Measurements from ENCODE around the gene PLCH1. TPM values are rescaled to one million over a fixed set of nuclear protein-coding genes. Genes with fewer than 3 reads are reported as not detected.

Gene PLCH1
- total RNA-seq, 2 donors from 2014 or later: 0.05 TPM; not detected in 1

DNA sequence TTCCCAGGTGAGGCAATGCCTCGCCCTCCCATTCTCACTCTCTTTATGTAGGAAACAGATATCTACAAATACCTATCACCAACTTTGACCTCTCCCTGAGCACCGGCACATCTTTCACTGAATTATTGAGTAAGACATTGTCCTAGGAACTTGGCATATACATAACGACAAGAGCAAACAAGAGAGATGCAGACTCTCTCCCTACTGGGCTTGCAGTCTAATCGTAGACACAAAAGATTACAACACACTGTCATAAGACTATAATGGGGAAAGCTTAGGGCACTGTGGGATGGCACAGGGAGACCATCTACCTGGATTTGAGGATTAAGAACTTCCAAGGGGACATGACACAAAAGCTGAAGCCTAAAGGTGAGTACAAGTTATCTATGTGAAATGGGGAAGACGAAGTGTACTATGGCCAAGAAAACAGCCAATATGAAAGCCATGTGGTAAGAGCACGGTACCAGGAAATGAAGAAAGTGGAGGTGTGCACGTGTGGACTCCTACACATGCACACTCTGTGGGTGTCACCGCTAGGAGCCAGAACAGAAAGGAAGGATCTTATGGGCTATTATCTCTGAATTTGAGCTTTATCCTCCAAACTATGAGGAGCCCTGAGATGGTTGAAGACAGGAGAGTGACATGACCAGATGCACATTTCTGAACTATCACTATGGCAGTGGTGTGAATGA lies 232.6 kb downstream of the PLCH1 start:
- intact Hi-C loops (cut with DNase I): no loop called here
- DNase-seq (ENCODE audit: low spot score): no peak

DNA sequence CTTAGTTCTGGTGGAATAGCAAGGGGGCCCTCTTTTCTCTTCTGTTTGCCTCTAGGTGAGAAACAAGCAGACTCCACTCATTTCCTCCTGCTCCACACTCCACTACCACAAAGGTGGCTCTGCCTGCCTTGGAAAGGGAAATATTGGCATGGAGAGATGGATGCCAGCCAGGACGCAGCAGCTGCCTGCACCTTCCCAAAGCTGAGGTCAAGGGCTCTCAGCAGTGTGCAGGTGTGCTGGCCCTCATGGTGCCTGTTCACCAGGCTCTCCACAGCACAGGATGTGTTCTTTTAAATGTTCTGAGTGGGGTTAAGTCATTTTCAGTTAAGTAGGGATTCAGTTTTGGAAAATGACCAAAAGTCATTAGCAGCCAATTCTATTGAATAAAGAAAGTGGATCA lies 240.2 kb downstream of the PLCH1 start:
- no peak for DNase-seq (ENCODE audit: low spot score)
- intact Hi-C loops (cut with DNase I): no loop called here

DNA sequence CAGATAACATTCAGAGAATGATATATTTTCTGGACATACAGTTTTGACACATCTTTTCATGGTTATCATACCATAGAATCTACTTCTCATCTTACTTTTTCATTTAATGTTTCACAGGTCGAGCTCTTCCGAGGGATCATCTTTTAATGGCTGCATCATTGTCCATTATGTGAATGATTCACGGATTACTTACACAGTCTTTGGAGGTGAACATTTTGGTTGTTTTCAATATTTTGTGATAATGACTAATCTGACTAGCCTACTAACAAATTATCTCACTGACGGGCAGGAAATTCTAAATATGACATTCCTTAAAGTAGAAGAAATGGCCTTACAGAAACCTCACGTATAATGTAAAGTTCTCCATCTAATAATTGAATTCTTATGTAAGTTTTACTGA lies 242.2 kb downstream of the PLCH1 start:
- intact Hi-C loops (cut with DNase I): no loop called here
- no peak for DNase-seq (ENCODE audit: low spot score)

DNA sequence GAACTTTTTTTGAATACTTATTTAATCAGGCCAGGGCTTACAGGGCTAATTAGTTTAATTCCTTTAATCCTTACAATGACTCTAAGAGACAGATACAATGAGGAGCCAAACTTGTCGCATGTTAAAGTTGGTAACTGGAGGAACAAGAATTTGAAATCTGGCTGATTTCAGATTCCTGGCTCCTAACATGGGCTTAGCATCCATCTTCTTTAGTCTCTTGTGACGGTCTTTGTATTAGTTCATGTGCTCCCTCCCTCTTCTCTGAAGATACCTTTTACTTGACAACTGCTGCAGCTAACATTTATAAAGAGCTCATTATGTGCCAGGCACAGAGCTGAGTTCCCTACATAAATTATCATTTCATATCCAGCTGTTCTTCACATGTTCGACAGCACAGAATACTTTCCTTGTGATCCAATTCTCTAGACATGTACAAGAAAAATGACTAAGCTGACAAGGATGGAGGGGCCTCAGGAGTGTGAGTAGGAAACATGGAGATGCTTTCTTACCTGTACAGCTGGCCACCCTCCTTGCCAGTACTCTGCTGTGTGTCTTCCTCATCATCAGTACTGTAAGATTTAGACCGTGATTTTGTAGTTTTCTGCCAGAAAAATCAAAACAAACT lies 244.6 kb downstream of the PLCH1 start:
- intact Hi-C loops (cut with DNase I): no loop called here
- DNase-seq (ENCODE audit: low spot score): no peak

DNA sequence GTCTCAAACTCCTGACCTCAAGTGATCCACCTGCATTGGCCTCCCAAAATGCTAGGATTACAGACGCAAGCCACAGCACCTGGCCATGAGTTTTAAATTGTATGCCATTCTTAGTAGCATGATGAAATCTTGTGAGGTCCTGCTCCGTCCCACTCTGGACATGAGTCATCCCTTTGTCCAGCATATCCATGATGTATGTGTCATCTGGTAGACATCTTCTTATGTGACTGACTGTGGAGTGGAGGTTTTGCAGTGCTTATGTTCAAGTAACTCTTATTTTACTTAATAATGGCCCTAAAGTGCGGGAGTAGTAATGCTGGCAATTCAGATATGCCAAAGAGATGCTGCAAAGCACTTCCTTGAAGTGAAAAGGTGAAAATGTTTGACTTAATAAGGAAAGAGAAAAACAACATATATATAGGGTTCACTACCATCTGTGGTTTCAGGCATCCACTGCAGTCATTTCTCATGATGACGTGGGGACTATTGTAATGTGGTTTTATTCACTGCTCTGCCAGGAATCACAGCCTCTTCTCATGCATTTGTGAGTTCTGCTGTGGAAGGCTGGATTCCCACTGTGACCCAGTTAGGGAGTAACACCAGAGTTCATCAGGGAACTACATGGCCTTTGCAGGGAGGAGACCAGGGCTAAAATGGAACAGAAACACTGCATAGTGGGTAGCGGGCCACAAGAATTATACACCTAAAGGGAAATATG lies 246.8 kb downstream of the PLCH1 start:
- intact Hi-C loops (cut with DNase I): no loop called here
- no peak for DNase-seq (ENCODE audit: low spot score)

DNA sequence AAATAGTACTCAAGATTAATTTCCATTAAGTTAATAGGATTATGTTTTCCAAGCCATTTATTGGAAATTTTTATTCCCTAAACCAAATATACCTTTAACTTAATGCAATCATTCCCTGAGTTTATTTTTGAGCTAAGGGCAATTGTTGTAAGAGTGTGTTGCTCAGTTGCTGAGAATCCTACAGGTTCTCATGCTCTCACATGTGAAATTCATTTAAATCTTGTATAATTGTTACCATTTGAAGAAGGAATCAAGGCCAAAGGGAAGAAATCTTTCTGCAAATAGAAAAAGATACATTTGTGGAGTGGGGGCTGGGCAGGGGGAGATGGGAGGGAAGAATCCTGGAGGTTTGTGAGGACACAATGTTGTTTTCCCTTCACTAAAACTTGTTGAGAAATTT lies 248.7 kb downstream of the PLCH1 start:
- intact Hi-C loops (cut with DNase I): no loop called here
- no peak for DNase-seq (ENCODE audit: low spot score)

DNA sequence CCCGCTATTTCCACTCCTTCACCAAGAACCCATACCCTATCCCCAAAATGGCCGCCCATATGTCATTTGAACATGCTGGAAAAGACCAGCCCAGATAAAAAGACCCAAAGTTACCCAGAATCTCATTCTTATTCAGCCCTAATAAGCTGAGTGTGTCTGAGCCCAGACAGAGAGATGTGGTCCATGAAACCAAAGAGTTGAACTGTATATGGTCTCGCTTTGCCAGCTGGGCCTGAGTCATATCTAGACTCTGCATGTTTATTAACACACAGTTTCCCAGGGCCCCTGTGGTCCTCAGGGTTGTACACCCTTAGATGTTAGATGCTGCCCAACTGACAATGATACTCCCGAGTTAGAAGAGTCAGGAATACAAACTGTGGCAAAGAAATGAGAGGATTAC lies 249.5 kb downstream of the PLCH1 start:
- intact Hi-C loops (cut with DNase I): no loop called here
- DNase-seq (ENCODE audit: low spot score): no peak

DNA sequence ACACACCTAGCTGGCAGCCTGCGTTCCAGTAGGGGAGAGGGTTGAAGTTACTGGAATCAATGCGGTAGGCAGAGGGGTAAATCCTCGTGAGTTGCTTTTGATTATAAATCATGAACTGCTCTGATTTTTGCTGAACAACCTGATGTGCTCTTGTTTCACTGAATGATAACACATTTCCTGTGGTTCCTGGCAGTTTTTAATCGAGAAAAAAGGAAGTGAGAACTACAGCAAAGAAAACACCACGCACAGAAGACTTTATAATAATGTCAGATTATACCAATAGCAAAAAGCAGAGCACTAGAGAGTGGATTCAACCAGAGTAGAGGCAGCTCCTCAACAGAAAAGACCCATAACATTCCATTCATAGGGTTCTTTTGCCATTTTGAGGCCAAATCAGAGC lies 250.5 kb downstream of the PLCH1 start:
- DNase-seq (ENCODE audit: low spot score): no peak
- intact Hi-C loops (cut with DNase I): no loop called here

DNA sequence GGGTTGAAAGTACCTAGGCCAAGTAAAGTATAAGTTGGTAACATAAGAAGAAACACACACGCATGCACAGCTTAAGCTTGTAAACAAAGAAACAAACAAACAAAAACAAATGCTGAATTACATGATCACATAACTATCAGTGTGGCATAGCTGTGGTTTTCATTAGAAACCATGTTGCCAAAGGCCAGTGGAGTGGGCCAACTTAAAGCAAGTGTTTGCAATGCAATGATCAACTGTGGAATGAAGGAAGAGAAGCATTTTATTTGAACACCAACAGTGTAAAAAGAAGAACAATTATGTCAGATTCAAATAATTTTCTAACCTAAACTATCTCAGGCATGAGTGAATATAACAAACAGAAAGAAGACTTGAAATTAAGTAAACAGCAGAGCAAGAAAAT lies 252.0 kb downstream of the PLCH1 start:
- intact Hi-C loops (cut with DNase I): no loop called here
- no peak for DNase-seq (ENCODE audit: low spot score)

DNA sequence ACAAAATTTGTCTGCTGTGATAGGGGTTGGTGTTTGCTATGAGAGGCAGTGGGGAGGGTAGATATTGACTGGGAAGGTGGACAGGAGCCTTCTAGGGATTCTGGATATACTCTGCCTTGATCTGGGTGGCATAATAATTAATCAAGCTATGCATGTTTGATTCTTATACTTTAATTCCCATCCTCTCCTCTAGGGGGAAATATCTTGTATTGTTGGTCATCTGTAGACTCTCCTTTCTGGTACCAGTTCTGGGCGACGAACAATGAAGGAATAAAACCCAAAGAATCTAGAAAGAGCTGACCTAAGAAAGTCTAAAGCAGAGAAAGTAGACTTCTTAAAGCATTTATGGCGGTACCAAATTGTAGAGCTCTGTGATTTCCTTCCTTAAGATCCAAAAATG lies 253.2 kb downstream of the PLCH1 start:
- DNase-seq (ENCODE audit: low spot score): no peak
- intact Hi-C loops (cut with DNase I): no loop called here

DNA sequence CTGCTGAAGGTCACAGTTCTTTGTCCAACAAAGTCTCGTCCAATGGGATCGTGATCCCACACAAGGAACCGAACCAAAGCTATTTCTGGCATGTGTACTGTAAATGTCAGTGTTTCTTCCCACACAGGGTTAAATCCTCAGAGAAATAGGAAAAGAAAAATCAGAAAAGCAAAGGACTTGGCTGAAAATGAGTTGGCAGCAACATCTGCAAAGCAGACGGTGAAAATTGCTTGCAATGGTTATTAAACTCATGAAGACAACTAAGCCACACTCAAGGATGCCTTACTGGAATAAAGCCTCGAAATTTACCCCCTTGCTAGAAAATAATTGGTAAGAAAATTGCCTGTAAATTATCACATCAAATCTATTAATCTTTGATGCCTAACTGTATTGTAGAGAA lies 256.2 kb downstream of the PLCH1 start:
- intact Hi-C loops (cut with DNase I): no loop called here
- no peak for DNase-seq (ENCODE audit: low spot score)

DNA sequence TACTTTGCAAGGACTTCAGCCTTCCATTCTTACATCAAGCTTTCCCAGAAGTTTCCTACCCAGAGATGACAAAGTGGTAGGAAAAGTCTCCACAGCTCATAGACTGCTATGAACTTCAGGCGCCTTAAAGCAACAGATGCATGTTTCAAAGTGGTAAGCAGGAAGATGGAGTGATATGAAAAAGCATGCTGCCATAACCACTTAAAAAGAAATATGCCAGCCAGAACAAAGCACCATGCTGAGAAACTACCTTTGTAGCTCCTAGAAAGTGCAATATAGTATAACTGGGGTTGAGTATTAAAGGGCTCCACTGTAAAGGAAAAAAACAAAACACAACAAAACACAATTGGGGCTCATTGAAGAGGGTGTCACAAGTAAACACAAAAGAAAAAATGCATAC lies 259.0 kb downstream of the PLCH1 start:
- intact Hi-C loops (cut with DNase I): no loop called here
- no peak for DNase-seq (ENCODE audit: low spot score)

DNA sequence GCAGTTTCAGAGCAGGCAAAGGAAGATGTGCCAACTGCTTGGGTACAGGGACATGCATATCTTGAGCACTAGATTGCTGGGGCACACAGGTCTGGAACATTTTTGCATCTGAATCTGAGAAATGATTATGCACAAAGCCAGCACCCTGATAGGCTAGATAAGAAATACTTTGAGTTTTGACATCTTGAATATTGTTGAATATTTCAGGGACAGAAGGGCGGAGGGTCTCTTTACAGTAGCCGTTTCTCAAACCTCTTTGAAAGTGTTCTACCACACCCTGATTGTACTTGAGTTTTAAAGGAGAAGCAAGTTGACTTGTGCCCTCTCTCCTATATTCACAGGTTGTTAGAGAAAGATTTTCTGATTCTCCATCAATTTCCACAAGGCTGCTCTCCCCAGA lies 263.3 kb downstream of the PLCH1 start:
- no peak for DNase-seq (ENCODE audit: low spot score)
- intact Hi-C loops (cut with DNase I): no loop called here

DNA sequence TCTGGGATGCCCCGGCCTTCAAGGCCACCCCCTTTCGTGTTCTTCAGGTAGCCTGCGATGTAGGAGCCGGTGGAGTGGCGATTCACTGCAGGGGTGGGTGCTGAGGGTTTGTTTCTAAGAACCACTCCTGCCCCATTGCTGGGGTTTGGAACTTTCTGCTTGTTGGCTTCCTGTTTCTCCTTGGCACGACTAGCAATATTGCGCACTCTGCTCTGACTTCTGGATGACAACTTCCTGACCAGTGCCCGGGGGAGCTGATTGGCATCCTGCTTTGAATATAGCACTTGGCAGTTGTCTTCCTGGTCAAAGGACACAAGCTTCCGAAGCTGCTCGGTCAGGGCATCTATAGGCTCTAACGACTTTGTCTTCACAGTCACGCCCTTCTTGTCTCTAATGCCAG lies 263.8 kb downstream of the PLCH1 start:
- no peak for DNase-seq (ENCODE audit: low spot score)
- intact Hi-C loops (cut with DNase I): no loop called here

DNA sequence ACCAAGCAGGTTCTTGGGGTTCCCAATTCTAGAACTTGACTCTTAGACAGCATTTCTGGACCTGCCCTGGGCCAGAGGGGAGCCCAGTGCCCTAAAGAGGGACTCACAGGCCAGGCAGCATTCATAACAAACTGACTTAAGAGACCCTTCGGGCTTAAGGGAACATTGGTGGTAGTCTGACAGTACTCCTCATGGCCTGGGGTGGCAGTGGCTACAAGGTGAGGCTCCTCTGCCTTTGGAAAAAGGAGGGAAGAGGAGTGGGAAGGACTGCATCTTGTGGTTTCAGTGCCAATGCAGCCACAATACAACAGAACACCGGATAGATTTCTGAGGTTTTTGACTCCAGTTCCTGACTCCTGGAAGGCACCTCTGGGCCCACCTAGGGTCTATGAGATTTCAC lies 279.2 kb downstream of the PLCH1 start:
- no peak for DNase-seq (ENCODE audit: low spot score)
- intact Hi-C loops (cut with DNase I): no loop called here

DNA sequence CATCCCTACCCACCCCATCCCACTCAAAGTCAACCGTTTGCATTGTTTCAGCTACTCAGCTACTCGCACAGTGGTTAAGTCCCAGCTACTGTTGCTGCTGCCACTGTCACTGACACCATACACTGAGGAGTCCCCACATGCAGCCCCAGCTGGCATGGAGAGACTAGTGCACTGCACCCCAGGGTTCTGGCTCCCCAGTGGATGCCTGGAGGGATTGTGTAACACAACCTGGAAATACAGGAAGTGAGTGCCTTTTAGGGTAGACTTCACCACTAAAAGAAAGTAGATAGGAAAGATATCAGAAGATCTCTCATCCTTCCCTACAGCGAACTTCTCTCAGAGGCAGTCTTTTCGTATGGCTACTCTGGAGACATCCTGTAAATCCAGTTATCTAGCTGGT lies 282.2 kb downstream of the PLCH1 start:
- intact Hi-C loops (cut with DNase I): no loop called here
- no peak for DNase-seq (ENCODE audit: low spot score)

DNA sequence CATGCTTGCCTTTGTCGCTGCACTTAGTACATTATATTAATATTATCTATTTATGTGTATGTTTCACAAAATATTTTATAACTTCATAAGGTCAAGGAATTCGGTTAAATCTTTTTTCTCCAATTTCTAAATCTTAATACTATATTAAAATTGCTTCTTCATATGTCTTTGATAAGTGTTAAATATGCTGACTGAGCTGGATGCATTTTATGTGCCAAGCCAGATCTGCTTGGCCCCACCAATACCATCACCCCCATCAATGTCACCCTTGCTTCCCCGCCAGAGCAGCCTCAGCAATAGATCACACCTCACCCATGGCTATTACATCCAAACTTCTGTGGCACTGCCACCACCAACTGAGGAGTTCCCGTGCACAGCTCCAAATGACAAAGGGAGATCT lies 287.3 kb downstream of the PLCH1 start:
- intact Hi-C loops (cut with DNase I): no loop called here
- no peak for DNase-seq (ENCODE audit: low spot score)

DNA sequence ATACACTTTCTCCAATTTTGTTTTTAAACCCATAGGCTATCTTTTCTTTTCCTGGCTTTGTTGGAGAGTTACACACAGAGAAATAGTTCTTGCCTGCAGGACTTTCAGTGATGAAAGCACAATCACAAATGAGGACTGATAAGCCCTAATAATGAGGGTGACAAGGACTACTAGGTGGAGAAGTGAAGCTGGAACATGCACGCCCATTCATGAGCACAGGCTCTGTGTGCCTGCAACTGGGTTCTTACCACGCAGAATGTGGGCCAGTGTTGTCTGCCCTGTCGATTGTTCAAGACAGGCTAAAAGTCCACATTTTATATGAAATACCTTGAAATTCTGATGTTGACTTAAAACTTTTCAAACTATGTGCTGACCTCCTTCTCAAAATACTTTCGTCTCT lies 289.1 kb downstream of the PLCH1 start:
- DNase-seq (ENCODE audit: low spot score): no peak
- intact Hi-C loops (cut with DNase I): no loop called here

DNA sequence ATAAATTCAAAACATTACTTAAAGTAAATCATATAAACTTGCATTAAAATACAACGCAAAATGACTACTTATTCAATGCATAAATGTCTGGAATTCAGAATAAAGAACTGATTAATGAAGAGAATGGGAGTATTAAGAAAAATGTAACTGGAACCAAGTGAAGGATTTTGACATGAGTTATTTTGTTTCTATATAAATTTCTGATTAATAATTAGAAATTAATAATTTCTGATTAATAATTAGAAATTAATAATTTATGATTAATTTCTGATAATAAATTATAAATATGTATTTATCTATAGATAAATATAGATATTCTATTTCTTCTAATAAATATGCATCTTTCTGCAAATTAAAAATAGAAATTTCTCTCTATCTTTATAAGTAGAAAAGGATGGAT lies 291.4 kb downstream of the PLCH1 start:
- intact Hi-C loops (cut with DNase I): no loop called here
- DNase-seq (ENCODE audit: low spot score): no peak

DNA sequence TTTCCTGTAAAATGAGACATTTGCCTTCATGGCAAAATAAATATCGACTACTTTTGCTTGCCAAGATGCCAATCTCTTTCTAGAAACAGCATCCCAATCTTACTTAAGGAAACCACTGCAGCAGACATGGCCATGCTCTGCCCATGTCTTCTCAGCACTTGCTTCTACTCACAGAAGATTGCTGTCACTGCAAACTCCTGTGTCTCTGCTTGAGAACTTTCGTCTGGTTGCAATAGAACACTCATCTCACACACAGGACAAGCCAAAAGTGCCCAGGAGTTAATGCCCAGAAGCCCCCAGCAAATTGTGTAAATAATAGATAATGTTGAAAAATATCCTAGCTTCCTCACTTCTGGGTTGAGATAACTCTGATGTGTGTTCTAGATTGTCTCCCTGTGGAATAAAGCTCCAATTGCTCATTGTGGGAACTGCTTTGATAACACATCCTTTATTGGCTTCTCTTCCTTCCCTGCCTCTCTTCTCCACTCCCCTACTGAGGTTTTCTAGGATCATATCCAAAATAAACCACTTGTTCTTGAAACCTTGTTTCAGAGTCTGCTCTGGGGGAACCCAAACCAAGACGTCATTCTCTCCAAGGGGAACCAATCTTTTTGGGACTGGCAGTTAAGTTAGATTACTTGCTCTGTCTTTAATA lies 295.1 kb downstream of the PLCH1 start:
- no peak for DNase-seq (ENCODE audit: low spot score)
- intact Hi-C loops (cut with DNase I): no loop called here

DNA sequence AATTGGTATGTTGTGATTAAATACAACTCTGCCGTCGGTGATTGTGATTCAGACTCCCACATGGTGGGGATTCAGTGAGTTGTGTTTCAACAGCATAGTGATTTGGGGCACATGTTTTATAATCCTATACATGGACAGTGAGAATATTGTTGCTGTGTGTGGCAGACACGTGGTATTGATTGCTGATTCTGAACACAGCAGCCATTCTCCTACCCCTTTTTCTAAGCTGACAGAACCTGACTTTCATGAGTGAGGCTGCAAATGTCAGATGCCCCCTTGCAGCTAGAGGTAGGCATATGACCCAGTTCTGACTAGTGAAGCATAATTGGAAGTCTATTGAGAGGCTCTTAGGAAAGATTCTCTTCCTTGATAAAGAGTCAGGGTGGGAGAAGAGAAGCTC lies 296.3 kb downstream of the PLCH1 start:
- intact Hi-C loops (cut with DNase I): no loop called here
- DNase-seq (ENCODE audit: low spot score): no peak

All from posterior vena cava (tissue), 2 donors.